IMR-90 (cell line): ENCODE data around the gene TTC28.

Experiments used
- BHLHE40 ChIP-seq: fragments of 150-350 bp; IDR thresholded peaks from 2 replicates; pipeline ENCODE4 v1.6.1; 2016; ENCODE audit warnings: mild to moderate bottlenecking, low read depth, low read length
- CEBPB ChIP-seq: IDR thresholded peaks from 2 replicates; pipeline ENCODE4 v1.6.1; 2012; ENCODE audit warnings: low read depth, low read length, improper control_type of control experiment
- CTCF ChIP-seq: conservative IDR thresholded peaks from 2 replicates; pipeline ENCODE4 v1.5.1; 2012; ENCODE audit warnings: mild to moderate bottlenecking, low read depth, low read length, improper control_type of control experiment
- MAFK ChIP-seq: IDR thresholded peaks from 2 replicates; pipeline ENCODE4 v1.6.1; 2012; ENCODE audit warnings: low read depth, low read length, improper control_type of control experiment
- MAZ ChIP-seq: IDR thresholded peaks from 2 replicates; pipeline ENCODE4 v1.6.1; 2012; ENCODE audit warnings: low read depth, mild to moderate bottlenecking, low read length, improper control_type of control experiment, moderate library complexity, borderline replicate concordance
- MXI1 ChIP-seq: IDR thresholded peaks from 2 replicates; pipeline ENCODE4 v1.6.1; 2012; ENCODE audit warnings: low read depth, mild to moderate bottlenecking, low read length, moderate library complexity, borderline replicate concordance
- POLR2A ChIP-seq: IDR thresholded peaks from 2 replicates; pipeline ENCODE4 v1.6.1; 2012; ENCODE audit warnings: mild to moderate bottlenecking, low read depth, low read length
- RAD21 ChIP-seq: IDR thresholded peaks from 2 replicates; pipeline ENCODE4 v1.6.1; 2012; ENCODE audit warnings: low read length, improper control_type of control experiment
- RCOR1 ChIP-seq: IDR thresholded peaks from 2 replicates; pipeline ENCODE4 v1.6.1; 2012; ENCODE audit warnings: mild to moderate bottlenecking, low read length, improper control_type of control experiment; ENCODE audit not compliant: insufficient replicate concordance
- RFX5 ChIP-seq: IDR thresholded peaks from 2 replicates; pipeline ENCODE4 v1.8.0; 2012; ENCODE audit warnings: low read depth, mild to moderate bottlenecking, low read length, moderate library complexity
- USF2 ChIP-seq: fragments of 150-350 bp; IDR thresholded peaks from 2 replicates; pipeline ENCODE4 v1.6.1; 2017; ENCODE audit warnings: mild to moderate bottlenecking, antibody characterized with exemption, low read length, low read depth

GRCh38 chr22:28217277-28217676 is 462.4 kb downstream of the TTC28 start:
- TF ChIP-seq RAD21, result no peak
- TF ChIP-seq MAFK, result no peak
- TF ChIP-seq CTCF, result no peak
- TF ChIP-seq USF2, result no peak
- no peak for TF ChIP-seq RFX5
- no peak for TF ChIP-seq POLR2A
- TF ChIP-seq CEBPB, result no peak
- TF ChIP-seq RCOR1, result no peak
- no peak for TF ChIP-seq BHLHE40
- no peak for TF ChIP-seq MXI1
- TF ChIP-seq MAZ, result no peak
